Endothelial cell of umbilical vein (primary cell): ENCODE results near the gene ALDH8A1. TPM values are rescaled to one million over a fixed set of nuclear protein-coding genes. Genes with fewer than 3 reads are reported as not detected.
A peak's percentile ranks its signal among the peaks of the same experiment; 100 is the strongest.

Experiments used
- BruUV-seq: library from RNA; stranded (reverse); fragments of 400-500 nt; replicated peaks from 2 replicates; lab custom pipeline; 2021; lab: Mats Ljungman, UMichigan
- CTCF ChIA-PET: fragments of 300-600, 350-600 bp; sonication (Branson Sonifier 250); formaldehyde crosslinking; loops from one replicate; lab custom pipeline; 2021; ENCODE audit warnings: antibody characterized with exemption, inconsistent platforms; lab: Charles Lee
- POLR2A ChIA-PET: fragments of 300-600, 350-600 bp; sonication (Branson Sonifier 250); formaldehyde crosslinking; loops from one replicate; lab custom pipeline; 2021; ENCODE audit warnings: antibody characterized with exemption, inconsistent platforms; lab: Charles Lee
- DNase-seq: peaks from one replicate; pipeline ENCODE4 v3.0.0-alpha.2; 2011; ENCODE audit warnings: low read depth, low spot score
- FAIRE-seq: peaks from 2 replicates; lab custom pipeline; 2011; peaks lifted over from hg19 to GRCh38; lab: Jason Lieb, UNC
- H2AFZ ChIP-seq: 2 replicates; pipeline ENCODE4 v1.6.0; 2012; ENCODE audit warnings: low read depth, low read length, control low read depth, inconsistent platforms
- H3K27ac ChIP-seq: 2 replicates; pipeline ENCODE4 v1.5.1; 2011; ENCODE audit warnings: low read depth, mild to moderate bottlenecking, control low read depth, low read length, moderate library complexity; ENCODE audit not compliant: insufficient read depth
- H3K27me3 ChIP-seq, 2 experiments: 2 replicates each; pipeline versions ENCODE4 v1.6.0 to v1.6.1; 2011; ENCODE audit warnings: low read length in 2 of 2, mixed read lengths in 1 of 2; ENCODE audit not compliant: control insufficient read depth in 2 of 2, insufficient read depth in 2 of 2
- H3K36me3 ChIP-seq, 2 experiments: 2 replicates in 1 of 2; 3 replicates in 1 of 2; pipeline ENCODE4 v1.5.1; 2011; ENCODE audit warnings: low read length in 2 of 2, mild to moderate bottlenecking in 1 of 2, moderate library complexity in 1 of 2; ENCODE audit not compliant: control insufficient read depth in 2 of 2, insufficient read depth in 2 of 2; ENCODE audit errors: extremely low read depth in 1 of 2
- H3K4me1 ChIP-seq: 3 replicates; pipeline ENCODE4 v1.5.1; 2011; ENCODE audit warnings: mild to moderate bottlenecking, low read length; ENCODE audit not compliant: control insufficient read depth, insufficient read depth; ENCODE audit errors: extremely low read depth
- H3K4me2 ChIP-seq: 2 replicates; pipeline ENCODE4 v1.6.1; 2011; ENCODE audit warnings: low read length, control low read depth, mixed read lengths; ENCODE audit not compliant: insufficient read depth
- H3K4me3 ChIP-seq, 3 experiments: fragments of 200-600 bp in 1 of 3; sonication (generic), shearing (Covaris generic) in 1 of 3; replicated peaks in 1 of 3; 2 replicates each; pipeline ENCODE4 v1.5.1; 2011 to 2016; ENCODE audit warnings: control low read depth in 3 of 3, low read length in 3 of 3, mild to moderate bottlenecking in 2 of 3, inconsistent platforms in 1 of 3, low read depth in 1 of 3, moderate library complexity in 1 of 3; ENCODE audit not compliant: insufficient read depth in 1 of 3
- H3K79me2 ChIP-seq: 2 replicates; pipeline ENCODE4 v1.6.0; 2012; ENCODE audit warnings: low read length, inconsistent platforms; ENCODE audit not compliant: control insufficient read depth, insufficient read depth
- H3K9ac ChIP-seq: replicated peaks from 2 replicates; pipeline ENCODE3; 2011; ENCODE audit warnings: low read length, control low read depth; ENCODE audit not compliant: insufficient read depth; ENCODE audit errors: extremely low read depth
- H3K9me1 ChIP-seq: replicated peaks from 3 replicates; pipeline ENCODE4 v1.6.0; 2011; ENCODE audit warnings: mild to moderate bottlenecking, low read length; ENCODE audit not compliant: control insufficient read depth, insufficient read depth; ENCODE audit errors: extremely low read depth
- H3K9me3 ChIP-seq: replicated peaks from 2 replicates; pipeline ENCODE4 v1.5.1; 2012; ENCODE audit warnings: low read length, inconsistent platforms; ENCODE audit not compliant: control insufficient read depth, insufficient read depth
- H4K20me1 ChIP-seq: replicated peaks from 2 replicates; pipeline ENCODE3; 2011; ENCODE audit warnings: mild to moderate bottlenecking, low read length; ENCODE audit not compliant: control insufficient read depth, insufficient read depth; ENCODE audit errors: extremely low read depth
- EZH2 ChIP-seq: IDR thresholded peaks from 2 replicates; pipeline ENCODE4 v1.6.1; 2012; ENCODE audit warnings: borderline replicate concordance, low read depth, mild to moderate bottlenecking, moderate library complexity, low read length, inconsistent platforms; ENCODE audit not compliant: severe bottlenecking
- FOS ChIP-seq: IDR thresholded peaks from 2 replicates; pipeline ENCODE4 v1.6.1; 2011; ENCODE audit warnings: mild to moderate bottlenecking, low read length, moderate library complexity, borderline replicate concordance; ENCODE audit not compliant: insufficient read depth
- GATA2 ChIP-seq: IDR thresholded peaks from 2 replicates; pipeline ENCODE4 v1.7.0; 2011; ENCODE audit warnings: low read depth, mild to moderate bottlenecking, moderate library complexity, mixed read lengths, low read length; ENCODE audit not compliant: insufficient read length, insufficient read depth
- JUN ChIP-seq: IDR thresholded peaks from 2 replicates; pipeline ENCODE4 v1.6.1; 2011; ENCODE audit warnings: borderline replicate concordance, low read depth; ENCODE audit not compliant: insufficient read length, insufficient read depth
- MYC ChIP-seq: IDR thresholded peaks from one replicate; pipeline ENCODE4 v1.6.1; 2011; ENCODE audit warnings: mild to moderate bottlenecking, low read depth, low read length
- POLR2A ChIP-seq: IDR thresholded peaks from 2 replicates; pipeline ENCODE4 v1.6.1; 2012; ENCODE audit warnings: low read depth, mild to moderate bottlenecking, control low read depth, low read length
- POLR2AphosphoS5 ChIP-seq: IDR thresholded peaks from 2 replicates; pipeline ENCODE4 v1.6.1; 2012; ENCODE audit warnings: low read depth, mild to moderate bottlenecking, control low read depth, low read length, moderate library complexity; ENCODE audit not compliant: insufficient read depth
- dilution Hi-C: fragments of 300-500 bp; cut with MboI; formaldehyde crosslinking; loops from one replicate; pipeline ENCODE4 v1.15.0; 2019; ENCODE audit warnings: low sequenced_read_pairs; ENCODE audit not compliant: extremely low pct_ligation_motif_present
- intact Hi-C: fragments of 100-400 bp; cut with micrococcal nuclease; formaldehyde crosslinking; loops from one replicate; pipeline ENCODE4 v1.10.0; 2022
- polyA plus RNA-seq, 4 experiments: library from polyadenylated mRNA; depleted of rRNA in 3 of 4; stranded (reverse) in 3 of 4; unstranded in 1 of 4; fragments of >200 nt; gene quantifications; 2 replicates each; pipeline versions ENCODE4 v1.2.1 to v1.2.3, GENCODE V29; 2011 to 2012; ENCODE audit warnings: missing spikeins in 1 of 4
- total RNA-seq: library from RNA; stranded (reverse); gene quantifications from 2 replicates; pipeline ENCODE4 v1.2.3, GENCODE V29; 2021
- TF ChIP-seq, protein P1 (sequence below), 2 donors: IDR thresholded peaks; 1 replicate in 1 of 2; 2 replicates in 1 of 2; pipeline ENCODE4 v1.5.1; 2011; ENCODE audit warnings: low read length in 2 of 2, mild to moderate bottlenecking in 2 of 2, moderate library complexity in 2 of 2, control low read depth in 1 of 2, inconsistent platforms in 1 of 2, low read depth in 1 of 2; ENCODE audit not compliant: insufficient read depth in 1 of 2; ENCODE audit errors: extremely low read depth in 1 of 2
- TF ChIP-seq, protein P2 (sequence below): IDR thresholded peaks from 2 replicates; pipeline ENCODE4 v1.6.1; 2011; ENCODE audit not compliant: insufficient read depth, insufficient read length

ALDH8A1 gene
- total and polyA plus RNA-seq, 2 donors (not counting 3 experiments of a cell fraction or from before 2014, with no cell fraction given), result 0.08 to 0.95 TPM

DNA sequence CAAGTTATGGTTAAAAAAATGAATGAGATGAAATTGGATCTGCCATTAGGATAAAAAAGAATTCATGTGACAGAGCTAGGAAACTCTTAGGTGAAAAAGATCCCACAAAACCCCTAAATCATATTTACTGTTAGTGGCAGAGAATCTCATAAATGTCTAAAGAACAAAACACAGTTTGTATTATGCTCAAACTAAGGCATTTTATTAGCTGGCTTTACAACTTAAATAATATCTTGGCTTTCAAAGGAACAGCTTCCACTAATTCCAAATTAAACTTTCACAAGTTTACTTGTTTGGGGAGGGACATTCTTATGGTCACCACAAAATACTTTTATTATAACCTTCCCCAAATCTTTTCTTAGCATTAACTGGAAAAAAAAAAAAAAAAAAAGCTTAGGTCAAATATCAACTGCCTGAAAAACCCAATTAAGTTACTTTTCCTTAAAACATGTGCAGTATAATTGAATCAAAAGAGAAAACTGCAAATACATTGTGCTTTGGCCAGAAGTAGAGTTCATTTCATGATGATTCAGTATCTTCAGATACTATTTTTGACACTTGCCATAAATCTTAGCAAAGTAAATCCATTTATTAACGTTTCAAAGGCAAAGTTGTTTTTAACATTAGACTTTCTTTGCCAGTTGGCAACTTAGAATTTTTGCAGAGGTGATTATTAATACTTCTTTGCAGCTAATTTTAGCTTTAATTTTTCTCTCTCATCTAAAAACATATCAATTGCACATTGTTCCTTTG, 14.7 kb upstream of the ALDH8A1 start:
- Histone ChIP-seq H3K9me3 (no peaks in the 10 kb centered on the region), H3K4me2 (no peak overlapping the region), H3K27ac (no peak overlapping the region), H3K27me3 (no peaks in the 10 kb centered on the region), H3K79me2 (no peaks in the 10 kb centered on the region), H3K4me1 (no peaks in the 10 kb centered on the region), H3K9me1 (no peaks in the 10 kb centered on the region), H4K20me1 (no peaks in the 10 kb centered on the region), H3K9ac (no peak overlapping the region), H3K4me3 (no peak overlapping the region), H2AFZ (no peak overlapping the region), H3K36me3 (no peaks in the 10 kb centered on the region)
- FAIRE-seq (peak; percentile 15), DNase-seq (no peak)
- no peak for TF ChIP-seq EZH2
- no peak for TF ChIP-seq JUN
- TF ChIP-seq, protein P1, sequence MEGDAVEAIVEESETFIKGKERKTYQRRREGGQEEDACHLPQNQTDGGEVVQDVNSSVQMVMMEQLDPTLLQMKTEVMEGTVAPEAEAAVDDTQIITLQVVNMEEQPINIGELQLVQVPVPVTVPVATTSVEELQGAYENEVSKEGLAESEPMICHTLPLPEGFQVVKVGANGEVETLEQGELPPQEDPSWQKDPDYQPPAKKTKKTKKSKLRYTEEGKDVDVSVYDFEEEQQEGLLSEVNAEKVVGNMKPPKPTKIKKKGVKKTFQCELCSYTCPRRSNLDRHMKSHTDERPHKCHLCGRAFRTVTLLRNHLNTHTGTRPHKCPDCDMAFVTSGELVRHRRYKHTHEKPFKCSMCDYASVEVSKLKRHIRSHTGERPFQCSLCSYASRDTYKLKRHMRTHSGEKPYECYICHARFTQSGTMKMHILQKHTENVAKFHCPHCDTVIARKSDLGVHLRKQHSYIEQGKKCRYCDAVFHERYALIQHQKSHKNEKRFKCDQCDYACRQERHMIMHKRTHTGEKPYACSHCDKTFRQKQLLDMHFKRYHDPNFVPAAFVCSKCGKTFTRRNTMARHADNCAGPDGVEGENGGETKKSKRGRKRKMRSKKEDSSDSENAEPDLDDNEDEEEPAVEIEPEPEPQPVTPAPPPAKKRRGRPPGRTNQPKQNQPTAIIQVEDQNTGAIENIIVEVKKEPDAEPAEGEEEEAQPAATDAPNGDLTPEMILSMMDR (IDR thresholded peaks at IDR 0.05; ENCODE audit: extremely low read depth in 1 of 2, insufficient read depth in 1 of 2, low read depth in 1 of 2, low read length in 2 of 2), result no peak
- TF ChIP-seq, protein P2, sequence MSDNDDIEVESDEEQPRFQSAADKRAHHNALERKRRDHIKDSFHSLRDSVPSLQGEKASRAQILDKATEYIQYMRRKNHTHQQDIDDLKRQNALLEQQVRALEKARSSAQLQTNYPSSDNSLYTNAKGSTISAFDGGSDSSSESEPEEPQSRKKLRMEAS, result no peak
- no peak for TF ChIP-seq MYC
- no peak for TF ChIP-seq POLR2A
- TF ChIP-seq FOS, result no peak
- no peak for TF ChIP-seq GATA2
- TF ChIP-seq POLR2AphosphoS5, result no peak
- ChIA-PET CTCF (interaction anchor here (0.5 to 2.1 kb wide), 6 partner anchors 24 to 843 kb away, joined by 3 to 6 read pairs (median 4); no protein-coding TSS in a partner anchor), POLR2A (interaction anchor here (0.6 kb wide), 1 partner anchor 799 kb away, joined by 4 read pairs; no protein-coding TSS in a partner anchor)
- TSS peak; percentile 70 for BruUV-seq
- dilution Hi-C loops (no loop called here), intact Hi-C loops (no loop called here)
